ENCODE data around the gene FGF19.

FGF19 gene, protein sequence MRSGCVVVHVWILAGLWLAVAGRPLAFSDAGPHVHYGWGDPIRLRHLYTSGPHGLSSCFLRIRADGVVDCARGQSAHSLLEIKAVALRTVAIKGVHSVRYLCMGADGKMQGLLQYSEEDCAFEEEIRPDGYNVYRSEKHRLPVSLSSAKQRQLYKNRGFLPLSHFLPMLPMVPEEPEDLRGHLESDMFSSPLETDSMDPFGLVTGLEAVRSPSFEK

DNA sequence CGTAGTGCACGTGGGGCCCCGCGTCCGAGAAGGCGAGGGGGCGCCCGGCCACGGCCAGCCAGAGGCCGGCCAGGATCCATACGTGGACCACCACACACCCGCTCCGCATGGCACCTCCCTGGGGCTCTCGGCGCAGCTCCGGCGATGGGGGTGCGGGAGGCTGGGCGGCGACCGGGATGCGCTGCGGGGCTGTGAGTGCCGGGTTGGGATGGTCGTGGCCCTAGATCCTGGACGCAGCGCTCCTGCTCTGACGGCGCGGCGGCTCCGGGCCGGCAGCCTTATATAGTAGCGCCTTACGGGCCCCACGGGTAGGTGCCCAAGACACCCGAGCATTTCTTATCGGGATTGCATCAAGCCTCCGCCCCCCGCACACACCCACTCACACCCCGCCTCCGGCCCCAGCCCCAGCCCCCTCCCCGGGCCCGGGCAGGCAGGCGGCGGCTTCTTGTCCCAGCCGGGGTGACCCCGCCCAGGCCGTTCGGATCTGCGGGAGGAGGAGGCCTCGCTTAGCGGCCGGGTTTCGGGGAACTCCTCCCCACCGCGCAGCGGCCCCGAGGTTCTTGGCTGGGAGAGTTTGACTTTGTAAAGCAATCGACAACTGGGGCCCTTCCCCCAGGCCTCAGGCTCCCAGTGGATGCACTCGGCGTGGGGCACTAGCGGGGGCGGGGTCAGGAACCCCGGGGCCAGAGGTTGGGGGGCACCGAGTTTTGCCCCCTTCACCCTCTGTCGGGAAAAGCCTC, at the start of gene FGF19:
TSS of gene FGF19 (minus strand) at position 255 of the 740 bp plus-strand sequence. CDS start at position 109, 146 bp downstream.
- TF ChIP-seq CEBPB (IDR thresholded peaks at IDR 0.05) (no peak), YY1 (IDR thresholded peaks at IDR 0.05; ENCODE audit: low read depth) (no peak)
- TF ChIP-seq, protein P1, sequence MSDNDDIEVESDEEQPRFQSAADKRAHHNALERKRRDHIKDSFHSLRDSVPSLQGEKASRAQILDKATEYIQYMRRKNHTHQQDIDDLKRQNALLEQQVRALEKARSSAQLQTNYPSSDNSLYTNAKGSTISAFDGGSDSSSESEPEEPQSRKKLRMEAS (IDR thresholded peaks at IDR 0.05) = 0 out of 2 replicates have a peak, but pooled peaks have one; percentile 10

DNA sequence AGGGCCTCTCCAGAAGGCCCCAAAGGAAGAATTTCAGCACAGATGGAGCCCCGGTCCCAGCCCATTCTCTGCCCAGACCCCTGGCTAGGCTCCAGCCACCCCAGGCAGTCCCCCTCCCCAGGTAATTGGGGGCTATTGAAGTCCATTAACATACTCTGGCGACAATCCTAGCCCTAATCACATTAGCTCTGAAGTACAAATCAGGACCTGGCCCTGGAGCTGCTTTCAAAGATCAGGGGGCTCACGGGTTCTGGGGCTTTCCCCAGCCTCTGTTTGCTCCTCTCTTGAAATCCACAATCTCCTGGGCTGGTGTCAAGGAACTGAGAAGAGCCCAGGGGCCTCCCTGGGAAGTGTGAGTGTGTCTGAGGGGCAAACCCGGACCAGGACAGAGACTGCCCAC, 49.1 kb upstream of the FGF19 start:
- TF ChIP-seq TAF1 (IDR thresholded peaks at IDR 0.05; ENCODE audit: low read depth) = no peak
- TF ChIP-seq, protein P2, sequence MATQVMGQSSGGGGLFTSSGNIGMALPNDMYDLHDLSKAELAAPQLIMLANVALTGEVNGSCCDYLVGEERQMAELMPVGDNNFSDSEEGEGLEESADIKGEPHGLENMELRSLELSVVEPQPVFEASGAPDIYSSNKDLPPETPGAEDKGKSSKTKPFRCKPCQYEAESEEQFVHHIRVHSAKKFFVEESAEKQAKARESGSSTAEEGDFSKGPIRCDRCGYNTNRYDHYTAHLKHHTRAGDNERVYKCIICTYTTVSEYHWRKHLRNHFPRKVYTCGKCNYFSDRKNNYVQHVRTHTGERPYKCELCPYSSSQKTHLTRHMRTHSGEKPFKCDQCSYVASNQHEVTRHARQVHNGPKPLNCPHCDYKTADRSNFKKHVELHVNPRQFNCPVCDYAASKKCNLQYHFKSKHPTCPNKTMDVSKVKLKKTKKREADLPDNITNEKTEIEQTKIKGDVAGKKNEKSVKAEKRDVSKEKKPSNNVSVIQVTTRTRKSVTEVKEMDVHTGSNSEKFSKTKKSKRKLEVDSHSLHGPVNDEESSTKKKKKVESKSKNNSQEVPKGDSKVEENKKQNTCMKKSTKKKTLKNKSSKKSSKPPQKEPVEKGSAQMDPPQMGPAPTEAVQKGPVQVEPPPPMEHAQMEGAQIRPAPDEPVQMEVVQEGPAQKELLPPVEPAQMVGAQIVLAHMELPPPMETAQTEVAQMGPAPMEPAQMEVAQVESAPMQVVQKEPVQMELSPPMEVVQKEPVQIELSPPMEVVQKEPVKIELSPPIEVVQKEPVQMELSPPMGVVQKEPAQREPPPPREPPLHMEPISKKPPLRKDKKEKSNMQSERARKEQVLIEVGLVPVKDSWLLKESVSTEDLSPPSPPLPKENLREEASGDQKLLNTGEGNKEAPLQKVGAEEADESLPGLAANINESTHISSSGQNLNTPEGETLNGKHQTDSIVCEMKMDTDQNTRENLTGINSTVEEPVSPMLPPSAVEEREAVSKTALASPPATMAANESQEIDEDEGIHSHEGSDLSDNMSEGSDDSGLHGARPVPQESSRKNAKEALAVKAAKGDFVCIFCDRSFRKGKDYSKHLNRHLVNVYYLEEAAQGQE (IDR thresholded peaks at IDR 0.05; ENCODE audit: low read depth) = no peak
- TF ChIP-seq TEAD4 (IDR thresholded peaks at IDR 0.05) = no peak
- TF ChIP-seq, protein P3, sequence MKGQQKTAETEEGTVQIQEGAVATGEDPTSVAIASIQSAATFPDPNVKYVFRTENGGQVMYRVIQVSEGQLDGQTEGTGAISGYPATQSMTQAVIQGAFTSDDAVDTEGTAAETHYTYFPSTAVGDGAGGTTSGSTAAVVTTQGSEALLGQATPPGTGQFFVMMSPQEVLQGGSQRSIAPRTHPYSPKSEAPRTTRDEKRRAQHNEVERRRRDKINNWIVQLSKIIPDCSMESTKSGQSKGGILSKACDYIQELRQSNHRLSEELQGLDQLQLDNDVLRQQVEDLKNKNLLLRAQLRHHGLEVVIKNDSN (IDR thresholded peaks at IDR 0.05) = no peak
- no peak for TF ChIP-seq EP300 (IDR thresholded peaks at IDR 0.05; ENCODE audit: borderline replicate concordance)
- no peak for TF ChIP-seq CEBPB (IDR thresholded peaks at IDR 0.05)
- no peak for TF ChIP-seq NFIC (IDR thresholded peaks at IDR 0.05)
- TF ChIP-seq EGR1 (IDR thresholded peaks at IDR 0.05) = no peak
- TF ChIP-seq TCF12 (IDR thresholded peaks at IDR 0.05; ENCODE audit: low read depth) = no peak
- TF ChIP-seq, protein P1 (IDR thresholded peaks at IDR 0.05) = no peak
- no peak for TF ChIP-seq CREB1 (IDR thresholded peaks at IDR 0.05; ENCODE audit: low read depth)
- no peak for TF ChIP-seq RAD21 (IDR thresholded peaks at IDR 0.05; ENCODE audit: low read depth)
- TF ChIP-seq ZBTB7A (IDR thresholded peaks at IDR 0.05; ENCODE audit: low read depth) = no peak
- TF ChIP-seq YY1 (IDR thresholded peaks at IDR 0.05; ENCODE audit: low read depth) = no peak
- no peak for TF ChIP-seq FOXM1 (IDR thresholded peaks at IDR 0.05; ENCODE audit: borderline replicate concordance, low read depth)

DNA sequence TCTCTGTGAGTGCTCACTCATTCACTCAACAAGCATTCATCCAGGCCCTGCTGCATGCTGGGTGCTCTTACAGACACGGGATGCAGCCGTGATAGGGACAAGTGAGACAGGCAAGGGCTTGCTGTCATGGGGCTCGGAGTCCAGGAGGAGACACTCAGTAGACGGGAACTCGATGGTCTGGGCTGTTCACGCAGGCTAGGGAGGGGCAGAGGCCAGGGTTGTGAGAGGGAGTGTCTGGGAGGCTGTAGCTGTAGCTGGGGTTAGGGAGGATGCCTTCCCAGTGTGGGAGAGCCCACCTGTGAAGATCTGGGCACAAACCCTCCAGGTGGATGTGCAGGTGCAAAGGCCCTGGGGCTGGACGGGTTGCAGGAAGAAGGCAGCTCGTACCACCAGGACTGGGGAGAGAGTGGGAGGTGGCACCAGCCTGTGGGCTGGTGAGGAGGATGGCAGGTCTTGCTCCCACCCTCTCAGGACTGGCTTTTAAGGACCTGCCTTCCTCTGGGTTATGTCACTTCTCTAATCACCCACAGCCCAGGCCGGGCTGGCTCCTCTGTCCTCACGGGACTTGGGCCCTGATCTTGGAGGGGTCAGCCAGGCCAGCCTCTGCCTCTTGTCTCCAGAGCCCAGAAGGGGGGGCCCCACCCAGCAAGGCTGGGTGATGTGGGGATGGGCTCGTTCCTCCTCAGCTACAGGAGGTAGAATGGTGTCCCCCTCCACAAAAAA, 47.2 kb upstream of the FGF19 start:
- no peak for TF ChIP-seq RAD21 (IDR thresholded peaks at IDR 0.05; ENCODE audit: low read depth)
- no peak for TF ChIP-seq NFIC (IDR thresholded peaks at IDR 0.05)
- no peak for TF ChIP-seq CEBPB (IDR thresholded peaks at IDR 0.05)
- no peak for TF ChIP-seq ZBTB7A (IDR thresholded peaks at IDR 0.05; ENCODE audit: low read depth)
- TF ChIP-seq EP300 (IDR thresholded peaks at IDR 0.05; ENCODE audit: borderline replicate concordance) = no peak
- TF ChIP-seq, protein P3 (IDR thresholded peaks at IDR 0.05) = no peak
- TF ChIP-seq TEAD4 (IDR thresholded peaks at IDR 0.05) = no peak
- no peak for TF ChIP-seq TAF1 (IDR thresholded peaks at IDR 0.05; ENCODE audit: low read depth)
- no peak for TF ChIP-seq FOXM1 (IDR thresholded peaks at IDR 0.05; ENCODE audit: borderline replicate concordance, low read depth)
- TF ChIP-seq, protein P2 (IDR thresholded peaks at IDR 0.05; ENCODE audit: low read depth) = no peak
- no peak for TF ChIP-seq YY1 (IDR thresholded peaks at IDR 0.05; ENCODE audit: low read depth)
- TF ChIP-seq, protein P1 (IDR thresholded peaks at IDR 0.05) = no peak
- TF ChIP-seq EGR1 (IDR thresholded peaks at IDR 0.05) = no peak
- no peak for TF ChIP-seq CREB1 (IDR thresholded peaks at IDR 0.05; ENCODE audit: low read depth)
- TF ChIP-seq TCF12 (IDR thresholded peaks at IDR 0.05; ENCODE audit: low read depth) = no peak

DNA sequence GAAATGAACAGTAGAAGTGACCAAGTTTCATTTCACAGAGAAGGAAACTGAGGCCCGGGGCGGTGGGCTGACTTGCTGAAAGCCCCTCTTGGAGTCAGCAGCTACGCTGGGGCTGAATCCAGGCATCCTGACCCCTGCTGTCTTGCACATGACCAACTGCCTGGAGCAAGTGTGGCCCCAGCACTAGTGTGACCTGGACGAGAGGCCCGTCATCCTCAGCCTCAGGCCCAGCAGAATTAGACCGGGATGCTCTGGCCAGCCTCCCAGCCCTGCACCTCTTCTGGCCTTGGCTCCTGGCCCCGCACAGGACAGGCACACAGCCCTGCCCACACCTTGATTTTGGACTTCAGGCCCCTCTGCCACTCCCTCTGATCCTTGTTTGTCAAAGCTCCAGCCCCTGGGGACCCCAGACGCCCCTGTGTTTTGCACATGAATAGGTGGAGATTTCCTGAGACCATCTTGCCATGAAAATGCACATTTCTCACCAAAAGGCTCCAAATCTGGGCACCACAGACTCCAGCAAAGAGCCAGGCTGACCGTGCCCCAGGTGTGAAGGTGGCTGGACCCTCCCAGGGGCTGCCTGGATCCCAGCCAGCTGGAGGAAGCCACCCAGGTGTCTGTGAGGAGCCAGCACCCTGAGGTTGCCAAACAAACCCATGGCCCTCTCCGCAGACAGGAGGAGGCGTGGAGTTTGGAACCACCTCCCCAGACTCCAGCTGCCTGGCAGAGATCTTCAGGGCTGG, 46.5 kb upstream of the FGF19 start:
- TF ChIP-seq NFIC (IDR thresholded peaks at IDR 0.05) = no peak
- no peak for TF ChIP-seq ZBTB7A (IDR thresholded peaks at IDR 0.05; ENCODE audit: low read depth)
- TF ChIP-seq FOXM1 (IDR thresholded peaks at IDR 0.05; ENCODE audit: borderline replicate concordance, low read depth) = no peak
- no peak for TF ChIP-seq TAF1 (IDR thresholded peaks at IDR 0.05; ENCODE audit: low read depth)
- no peak for TF ChIP-seq TEAD4 (IDR thresholded peaks at IDR 0.05)

All from Ishikawa (cell line).